GM12878 (cell line): ENCODE results near the gene RCHY1. TPM values are rescaled to one million over a fixed set of nuclear protein-coding genes. Genes with fewer than 3 reads are reported as not detected.

Experiments
- ATF2 ChIP-seq: IDR thresholded peaks from 2 replicates; pipeline ENCODE4 v1.6.1; 2012; ENCODE audit warnings: low read length, inconsistent platforms
- BCL11A ChIP-seq: IDR thresholded peaks from 2 replicates; pipeline ENCODE4 v1.6.1; 2011; ENCODE audit warnings: low read depth, low read length
- BCL3 ChIP-seq: IDR thresholded peaks from 2 replicates; pipeline ENCODE4 v1.6.1; 2011; ENCODE audit warnings: borderline replicate concordance, low read depth, mild to moderate bottlenecking, moderate library complexity, low read length; ENCODE audit not compliant: insufficient read depth, poor library complexity, severe bottlenecking
- CBFB ChIP-seq: IDR thresholded peaks from 2 replicates; pipeline ENCODE4 v1.6.1; 2016; ENCODE audit warnings: antibody characterized with exemption, low read depth
- CEBPB ChIP-seq, 2 experiments: fragments of 150-350 bp in 1 of 2; IDR thresholded peaks; 2 replicates each; pipeline ENCODE4 v1.6.1; 2012 to 2014; ENCODE audit warnings: low read depth in 2 of 2, low read length in 2 of 2, borderline replicate concordance in 1 of 2, inconsistent platforms in 1 of 2
- HCFC1 ChIP-seq: fragments of 150-350 bp; IDR thresholded peaks from 2 replicates; pipeline ENCODE4 v1.6.1; 2014; ENCODE audit warnings: low read length
- HDAC2 ChIP-seq: fragments of 200-600 bp; sonication (generic); IDR thresholded peaks from 2 replicates; pipeline ENCODE4 v1.6.1; 2017
- JUNB ChIP-seq: IDR thresholded peaks from 2 replicates; pipeline ENCODE4 v1.6.1; 2016; ENCODE audit warnings: antibody characterized with exemption, mild to moderate bottlenecking
- NBN ChIP-seq: fragments of 450-650 bp; IDR thresholded peaks from 2 replicates; pipeline ENCODE4 v1.6.1; 2016
- NR2C1 ChIP-seq: fragments of 450-650 bp; IDR thresholded peaks from 2 replicates; pipeline ENCODE4 v1.6.1; 2017; ENCODE audit warnings: antibody characterized with exemption, mild to moderate bottlenecking, moderate library complexity
- NRF1 ChIP-seq: conservative IDR thresholded peaks from 2 replicates; pipeline ENCODE4 v1.6.1; 2011; ENCODE audit warnings: mild to moderate bottlenecking, low read depth, low read length, improper control_type of control experiment
- POLR2AphosphoS5 ChIP-seq: IDR thresholded peaks from 2 replicates; pipeline ENCODE4 v1.6.1; 2011; ENCODE audit warnings: mild to moderate bottlenecking, low read length, inconsistent platforms
- RB1 ChIP-seq: fragments of 450-650 bp; formaldehyde crosslinking; IDR thresholded peaks from 2 replicates; pipeline ENCODE4 v1.6.1; 2017; ENCODE audit warnings: mild to moderate bottlenecking, borderline replicate concordance
- RELA ChIP-seq: fragments of 450-650 bp; IDR thresholded peaks from 2 replicates; pipeline ENCODE4 v1.8.0; 2014; ENCODE audit warnings: borderline replicate concordance; ENCODE audit not compliant: partially characterized antibody
- SIN3A ChIP-seq: IDR thresholded peaks from 2 replicates; pipeline ENCODE4 v1.6.1; 2012; ENCODE audit warnings: low read depth, low read length, improper control_type of control experiment
- SIX5 ChIP-seq: IDR thresholded peaks from 2 replicates; pipeline ENCODE4 v1.6.1; 2011; ENCODE audit warnings: mild to moderate bottlenecking, low read depth, low read length, moderate library complexity; ENCODE audit not compliant: severe bottlenecking
- SMAD5 ChIP-seq: IDR thresholded peaks from 2 replicates; pipeline ENCODE4 v1.6.1; 2016; ENCODE audit warnings: antibody characterized with exemption, low read depth
- SP1 ChIP-seq: IDR thresholded peaks from one replicate; pipeline ENCODE4 v1.6.1; 2011; ENCODE audit warnings: low read depth, low read length
- STAT1 ChIP-seq: fragments of 450-650 bp; conservative IDR thresholded peaks from 2 replicates; pipeline ENCODE4 v1.6.1; 2014; ENCODE audit warnings: antibody characterized with exemption, mild to moderate bottlenecking
- TCF7 ChIP-seq: IDR thresholded peaks from 2 replicates; pipeline ENCODE4 v1.6.1; 2014; ENCODE audit warnings: antibody characterized with exemption, borderline replicate concordance
- ZBTB11 ChIP-seq: fragments of 450-650 bp; formaldehyde crosslinking; IDR thresholded peaks from 2 replicates; pipeline ENCODE4 v1.5.0; 2022; ENCODE audit warnings: mild to moderate bottlenecking, missing genetic modification characterization
- ZNF217 ChIP-seq: fragments of 450-650 bp; IDR thresholded peaks from 2 replicates; pipeline ENCODE4 v1.6.1; 2017; ENCODE audit warnings: antibody characterized with exemption, mild to moderate bottlenecking
- ZNF24 ChIP-seq: fragments of 450-650 bp; IDR thresholded peaks from 2 replicates; pipeline ENCODE4 v1.6.1; 2017; ENCODE audit warnings: antibody characterized with exemption, mild to moderate bottlenecking
- polyA plus RNA-seq, 11 experiments: library from polyadenylated mRNA; depleted of rRNA in 4 of 11; unstranded in 6 of 11; stranded (reverse) in 5 of 11; fragments of >200 nt; fragmentation: Nextera tagmentation in 4 of 11; fragmentation: Illumina TruSeq in 1 of 11; extraction: Ambion mirVana in 4 of 11; extraction: Trizol in 1 of 11; gene quantifications; 1 replicate in 1 of 11; 2 replicates in 10 of 11; pipeline versions ENCODE4 v1.2.1 to v1.2.3, GENCODE V29; 2011 to 2016; ENCODE audit warnings: inconsistent platforms in 2 of 11, missing spikeins in 2 of 11, low read depth in 1 of 11
- total RNA-seq, 4 experiments: library from RNA; depleted of rRNA in 3 of 4; stranded (reverse); fragments of >200 nt in 3 of 4; fragmentation: Illumina TruSeq in 1 of 4; extraction: Trizol in 1 of 4; gene quantifications; 2 replicates each; pipeline versions ENCODE4 v1.2.1 to v1.2.3, GENCODE V29; 2013 to 2021
- TF ChIP-seq, protein P1 (sequence below), 3 experiments: IDR thresholded peaks in 2 of 3; conservative IDR thresholded peaks in 1 of 3; 2 replicates each; pipeline ENCODE4 v1.5.1; 2011; ENCODE audit warnings: low read depth in 3 of 3, low read length in 3 of 3, mild to moderate bottlenecking in 3 of 3, control low read depth in 2 of 3, moderate library complexity in 2 of 3, inconsistent platforms in 1 of 3, mixed read lengths in 1 of 3; ENCODE audit not compliant: control insufficient read depth in 2 of 3, insufficient read depth in 1 of 3; ENCODE audit errors: extremely low read depth in 1 of 3

RCHY1 gene
- total and polyA plus RNA-seq, 10 of the 15 experiments (the other 5 are each of a cell fraction or from before 2014, with no cell fraction given), result 12.0 to 50.6 (median 26.4) TPM

- TF ChIP-seq, protein P1, sequence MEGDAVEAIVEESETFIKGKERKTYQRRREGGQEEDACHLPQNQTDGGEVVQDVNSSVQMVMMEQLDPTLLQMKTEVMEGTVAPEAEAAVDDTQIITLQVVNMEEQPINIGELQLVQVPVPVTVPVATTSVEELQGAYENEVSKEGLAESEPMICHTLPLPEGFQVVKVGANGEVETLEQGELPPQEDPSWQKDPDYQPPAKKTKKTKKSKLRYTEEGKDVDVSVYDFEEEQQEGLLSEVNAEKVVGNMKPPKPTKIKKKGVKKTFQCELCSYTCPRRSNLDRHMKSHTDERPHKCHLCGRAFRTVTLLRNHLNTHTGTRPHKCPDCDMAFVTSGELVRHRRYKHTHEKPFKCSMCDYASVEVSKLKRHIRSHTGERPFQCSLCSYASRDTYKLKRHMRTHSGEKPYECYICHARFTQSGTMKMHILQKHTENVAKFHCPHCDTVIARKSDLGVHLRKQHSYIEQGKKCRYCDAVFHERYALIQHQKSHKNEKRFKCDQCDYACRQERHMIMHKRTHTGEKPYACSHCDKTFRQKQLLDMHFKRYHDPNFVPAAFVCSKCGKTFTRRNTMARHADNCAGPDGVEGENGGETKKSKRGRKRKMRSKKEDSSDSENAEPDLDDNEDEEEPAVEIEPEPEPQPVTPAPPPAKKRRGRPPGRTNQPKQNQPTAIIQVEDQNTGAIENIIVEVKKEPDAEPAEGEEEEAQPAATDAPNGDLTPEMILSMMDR (IDR thresholded peaks at IDR 0.05 in 2 of 3, conservative IDR thresholded peaks at IDR 0.05 in 1 of 3; ENCODE audit: control insufficient read depth in 2 of 3, extremely low read depth in 1 of 3, insufficient read depth in 1 of 3, low read depth in 3 of 3, low read length in 3 of 3), result no peak
- TF ChIP-seq RB1 (no peak), ZNF24 (no peak), ZNF217 (no peak), POLR2AphosphoS5 (no peak), NBN (no peak), SMAD5 (no peak), CEBPB (IDR thresholded peaks at IDR 0.05; ENCODE audit: borderline replicate concordance in 1 of 2, low read depth in 2 of 2, low read length in 2 of 2) (no peak), NRF1 (no peak), CBFB (0 out of 2 replicates have a peak, but pooled peaks have one; percentile 39), BCL3 (no peak), ATF2 (0 out of 2 replicates have a peak, but pooled peaks have one; percentile 16), JUNB (no peak), NR2C1 (no peak), ZBTB11 (no peak), STAT1 (no peak), HCFC1 (no peak), SP1 (no peak), RELA (no peak), TCF7 (no peak), HDAC2 (no peak), SIX5 (no peak), SIN3A (no peak), BCL11A (no peak; the same call in 1 of the 2 replicates)
These were observed 41.3 kb upstream of the RCHY1 start, which contains the start of gene ODAPH (continued) for GRCh38 chr4:75555294-75556164.
